Panc1 (cell line): Measurements from ENCODE around the gene NAT10. TPM values are rescaled to one million over a fixed set of nuclear protein-coding genes. Genes with fewer than 3 reads are reported as not detected.

Experiments
- ATAC-seq: fragments of 200-7000 bp; cut with Tn5 transposase; 2 replicates; pipeline ENCODE4 v1.9.1; 2020; ENCODE audit warnings: mild to moderate bottlenecking, moderate library complexity
- Bru-seq: library from RNA; stranded (reverse); fragments of 400-500 nt; gene quantifications from one replicate; lab custom pipeline; 2021; lab: Mats Ljungman, UMichigan
- BruChase-seq, 2 experiments: library from RNA; stranded (reverse); fragments of 400-500 nt; gene quantifications; one replicate each; lab custom pipeline; 2021; lab: Mats Ljungman, UMichigan
- BruUV-seq: library from RNA; stranded (reverse); fragments of 400-500 nt; replicated peaks from 2 replicates; lab custom pipeline; 2021; lab: Mats Ljungman, UMichigan
- CTCF ChIA-PET: fragments of 300-600 bp; sonication (Branson Sonifier 250); formaldehyde crosslinking; loops from one replicate; lab custom pipeline; 2022; ENCODE audit warnings: antibody characterized with exemption; lab: Charles Lee
- POLR2A ChIA-PET: fragments of 300-600 bp; sonication (Branson Sonifier 250); formaldehyde crosslinking; loops from one replicate; lab custom pipeline; 2022; ENCODE audit warnings: antibody characterized with exemption; lab: Charles Lee
- DNase-seq: peaks from one replicate; pipeline ENCODE4 v3.0.0-alpha.2; 2010; ENCODE audit warnings: low read depth, low spot score
- H3K27ac ChIP-seq: 2 replicates; pipeline ENCODE4 v1.5.1; 2011; ENCODE audit warnings: mild to moderate bottlenecking, low read length, inconsistent platforms
- H3K27me3 ChIP-seq: fragments of 200-500 bp; sonication (Bioruptor generic); 2 replicates; pipeline ENCODE4 v1.6.0; 2014; ENCODE audit warnings: low read length, inconsistent platforms; ENCODE audit not compliant: control insufficient read depth, insufficient read depth
- H3K36me3 ChIP-seq: fragments of 200-500 bp; sonication (Bioruptor generic); 2 replicates; pipeline ENCODE4 v1.5.1; 2014; ENCODE audit warnings: inconsistent platforms, mild to moderate bottlenecking, low read length, moderate library complexity; ENCODE audit not compliant: control insufficient read depth, insufficient read depth
- H3K4me1 ChIP-seq: 2 replicates; pipeline ENCODE4 v1.5.1; 2011; ENCODE audit warnings: inconsistent platforms, mild to moderate bottlenecking, low read length, moderate library complexity; ENCODE audit not compliant: control insufficient read depth, insufficient read depth
- H3K4me3 ChIP-seq, 2 experiments: 2 replicates each; pipeline ENCODE4 v1.5.1; 2011 to 2012; ENCODE audit warnings: low read depth in 2 of 2, low read length in 2 of 2, mild to moderate bottlenecking in 2 of 2, inconsistent platforms in 1 of 2, moderate library complexity in 1 of 2
- H3K9me3 ChIP-seq: fragments of 200-500 bp; sonication (Bioruptor generic); 2 replicates; pipeline ENCODE4 v1.5.1; 2014; ENCODE audit warnings: low read depth, mild to moderate bottlenecking, inconsistent platforms, low read length, moderate library complexity; ENCODE audit not compliant: control insufficient read depth, insufficient read depth
- CTCF ChIP-seq: fragments of 450-650 bp; IDR thresholded peaks from 2 replicates; pipeline ENCODE4 v1.5.1; 2017; ENCODE audit warnings: mild to moderate bottlenecking
- POLR2AphosphoS5 ChIP-seq: IDR thresholded peaks from 2 replicates; pipeline ENCODE4 v1.6.1; 2012; ENCODE audit warnings: mild to moderate bottlenecking, low read depth, low read length, moderate library complexity
- REST ChIP-seq, 2 experiments: IDR thresholded peaks; 2 replicates each; pipeline ENCODE4 v1.6.1; 2011 to 2012; ENCODE audit warnings: low read depth in 2 of 2, control low read depth in 1 of 2, low read length in 1 of 2, mild to moderate bottlenecking in 1 of 2, moderate library complexity in 1 of 2; ENCODE audit not compliant: insufficient read depth in 1 of 2
- SIN3A ChIP-seq: IDR thresholded peaks from 2 replicates; pipeline ENCODE4 v1.6.1; 2012; ENCODE audit warnings: low read depth, mild to moderate bottlenecking, low read length, moderate library complexity, borderline replicate concordance; ENCODE audit not compliant: insufficient read depth
- TCF7L2 ChIP-seq: IDR thresholded peaks from 2 replicates; pipeline ENCODE4 v1.6.1; 2011; ENCODE audit warnings: mild to moderate bottlenecking, low read depth, low read length, inconsistent platforms
- in situ Hi-C: cut with HindIII; loops from 2 replicates; pipeline ENCODE4 v1.10.0; 2016; ENCODE audit warnings: low sequenced_read_pairs, low pct_unique_long_range_greater_than_20kb
- intact Hi-C: fragments of 100-400 bp; cut with micrococcal nuclease; formaldehyde crosslinking; loops from one replicate; pipeline ENCODE4 v1.10.0; 2022; ENCODE audit not compliant: unreplicated experiment
- long read RNA-seq: library from polyadenylated mRNA; unstranded; transcript quantifications from one replicate; pipeline ENCODE4 v2.0.0, GENCODE V29; 2021; ENCODE audit not compliant: unreplicated experiment
- polyA plus RNA-seq: library from polyadenylated mRNA; unstranded; fragments of >200 nt; gene quantifications from one replicate; pipeline ENCODE4 v1.2.1, GENCODE V29; 2012; ENCODE audit warnings: missing spikeins; ENCODE audit not compliant: insufficient read length
- total RNA-seq: library from RNA; stranded (reverse); gene quantifications from one replicate; pipeline ENCODE4 v1.2.1, GENCODE V29; 2021; ENCODE audit not compliant: unreplicated experiment

The NAT10 gene
- total RNA-seq (64.9 TPM), Bru-seq, nascent RNA (percentile 92 among the genes with signal in this experiment), BruChase-seq, experiment 1, labeled RNA remaining after a 2-hour chase (percentile 91 among the genes with signal in this experiment), BruChase-seq, experiment 2, labeled RNA remaining after a 6-hour chase (percentile 90 among the genes with signal in this experiment)
- 36.5 TPM for polyA plus RNA-seq
- long read RNA-seq, full-length matches to known transcripts = 19 of 63 reads
- long read RNA-seq, partial matches to known transcripts = 34 of 63 reads
- long read RNA-seq, other reads (novel, unspliced or antisense) = 10 of 63 reads

GRCh38 chr11:34105079-34105956, at the start of gene NAT10:
Gene NAT10, plus strand, starts transcription at chr11:34105629. Its CDS starts 2,597 bp downstream, at chr11:34108226.
- H3K4me1 ChIP-seq = peaks cover 21% of the 10 kb centered on the region
- H3K36me3 ChIP-seq = peaks cover 38% of the 10 kb centered on the region
- ChIA-PET CTCF (interaction anchor here (1.6 kb wide), 1 partner anchor 13 kb away, joined by 5 read pairs; no protein-coding TSS in a partner anchor), POLR2A (interaction anchor here (0.7 kb wide), 1 partner anchor 102 kb away, joined by 3 read pairs; no protein-coding TSS in a partner anchor)
- intact Hi-C loops (no loop called here), in situ Hi-C loops (no loop called here)
- no peaks in the 10 kb centered on the region for H3K9me3 ChIP-seq
- DNase-seq (peak; percentile 97), ATAC-seq (peak; percentile 92)
- no peaks in the 10 kb centered on the region for H3K27me3 ChIP-seq
- TSS peak; percentile 93 for BruUV-seq
- peak within 1 kb of the TSS; percentile 98 for H3K27ac ChIP-seq
- peak within 1 kb of the TSS; percentile 75 to 93 for H3K4me3 ChIP-seq
- TF ChIP-seq TCF7L2 (0 out of 2 replicates have a peak, but pooled peaks have one; percentile 13), CTCF (no peak), REST (IDR thresholded peaks at IDR 0.05; ENCODE audit: insufficient read depth in 1 of 2, low read depth in 2 of 2, low read length in 1 of 2) (peak in 1 of 2 experiments; percentile 65; a peak in 1 of 4 replicates), POLR2AphosphoS5 (peak; percentile 99)

GRCh38 chr11:34056672-34057071, 48.8 kb upstream of the NAT10 start:
- Histone ChIP-seq H3K27me3 (no peaks in the 10 kb centered on the region), H3K36me3 (peaks cover 37% of the 10 kb centered on the region), H3K4me3 (no peak overlapping the region), H3K4me1 (peaks cover 39% of the 10 kb centered on the region; the same call in 1 of the 2 replicates), H3K9me3 (no peaks in the 10 kb centered on the region), H3K27ac (no peak overlapping the region)
- no TSS peak for BruUV-seq
- CTCF ChIA-PET = no interaction called here
- no peak for DNase-seq
- in situ Hi-C loops = no loop called here
- ATAC-seq = no peak
- POLR2A ChIA-PET = no interaction called here
- intact Hi-C loops = loop anchor here (5.0 kb wide), 1 partner anchor 59 kb away; no protein-coding TSS in a partner anchor
- TF ChIP-seq REST (IDR thresholded peaks at IDR 0.05; ENCODE audit: insufficient read depth in 1 of 2, low read depth in 2 of 2, low read length in 1 of 2) = no peak
- no peak for TF ChIP-seq SIN3A
- no peak for TF ChIP-seq POLR2AphosphoS5
- TF ChIP-seq TCF7L2 = no peak
- TF ChIP-seq CTCF = no peak
